Liver (tissue), 9 donors: Measurements from ENCODE around the gene KLHL13. TPM values are rescaled to one million over a fixed set of nuclear protein-coding genes. Genes with fewer than 3 reads are reported as not detected.

Experiments used
- DNase-seq: peaks from one replicate; pipeline ENCODE4 v3.0.0-alpha.2; 2017; ENCODE audit warnings: low spot score
- H3K27ac ChIP-seq, 2 donors: one replicate each; pipeline ENCODE4 v1.7.0; 2013; ENCODE audit warnings: inconsistent platforms in 2 of 2, low read length in 2 of 2, control low read depth in 1 of 2, low read depth in 1 of 2, mild to moderate bottlenecking in 1 of 2
- H3K27me3 ChIP-seq, 4 donors: one replicate each; pipeline versions ENCODE4 v1.6.1 to v1.7.0; 2013; ENCODE audit warnings: low read length in 3 of 4, inconsistent platforms in 1 of 4, mild to moderate bottlenecking in 1 of 4, moderate library complexity in 1 of 4; ENCODE audit not compliant: control insufficient read depth in 4 of 4, insufficient read depth in 4 of 4
- H3K36me3 ChIP-seq, 4 donors: one replicate each; pipeline versions ENCODE4 v1.6.1 to v1.7.0; 2013; ENCODE audit warnings: low read length in 3 of 4, mild to moderate bottlenecking in 3 of 4, low read depth in 1 of 4, moderate library complexity in 1 of 4; ENCODE audit not compliant: control insufficient read depth in 4 of 4, insufficient read depth in 3 of 4
- H3K4me1 ChIP-seq, 4 donors: one replicate each; pipeline versions ENCODE4 v1.6.1 to v1.7.0; 2013; ENCODE audit warnings: low read length in 3 of 4, mild to moderate bottlenecking in 3 of 4, moderate library complexity in 1 of 4; ENCODE audit not compliant: control insufficient read depth in 4 of 4, insufficient read depth in 4 of 4
- H3K4me3 ChIP-seq, 3 donors: one replicate each; pipeline versions ENCODE4 v1.6.1 to v1.7.0; 2013; ENCODE audit warnings: low read length in 3 of 3, control low read depth in 1 of 3, low read depth in 1 of 3, mild to moderate bottlenecking in 1 of 3
- H3K9ac ChIP-seq, 2 donors: one replicate each; pipeline ENCODE4 v1.7.0; 2013; ENCODE audit warnings: low read length in 2 of 2, mild to moderate bottlenecking in 2 of 2, moderate library complexity in 2 of 2, control low read depth in 1 of 2, low read depth in 1 of 2
- H3K9me3 ChIP-seq, 4 donors: one replicate each; pipeline versions ENCODE4 v1.6.1 to v1.7.0; 2013; ENCODE audit warnings: low read length in 3 of 4; ENCODE audit not compliant: control insufficient read depth in 4 of 4
- CTCF ChIP-seq: fragments of 150-350 bp; IDR thresholded peaks from 2 replicates; pipeline ENCODE4 v1.5.1; 2017; ENCODE audit warnings: improper control_type of control experiment, low read depth, low read length; ENCODE audit not compliant: missing input control
- EGR1 ChIP-seq, 2 donors: IDR thresholded peaks; 2 replicates each; pipeline ENCODE4 v1.6.1; 2016 to 2018; ENCODE audit warnings: antibody characterized with exemption in 2 of 2, low read depth in 2 of 2
- FOXA1 ChIP-seq: IDR thresholded peaks from 2 replicates; pipeline ENCODE4 v1.6.1; 2016; ENCODE audit warnings: antibody characterized with exemption
- FOXA2 ChIP-seq: IDR thresholded peaks from 2 replicates; pipeline ENCODE4 v1.6.1; 2016; ENCODE audit warnings: antibody characterized with exemption
- HNF4A ChIP-seq, 2 donors: conservative IDR thresholded peaks; 2 replicates each; pipeline ENCODE4 v1.6.1; 2016; ENCODE audit warnings: antibody characterized with exemption in 2 of 2, mild to moderate bottlenecking in 2 of 2
- HNF4G ChIP-seq: IDR thresholded peaks from 2 replicates; pipeline ENCODE4 v1.6.1; 2016; ENCODE audit warnings: antibody characterized with exemption
- JUND ChIP-seq, 2 donors: IDR thresholded peaks; 2 replicates each; pipeline ENCODE4 v1.6.1; 2016; ENCODE audit warnings: antibody characterized with exemption in 2 of 2
- MAX ChIP-seq: IDR thresholded peaks from 2 replicates; pipeline ENCODE4 v1.6.1; 2016; ENCODE audit warnings: antibody characterized with exemption
- RAD21 ChIP-seq, 2 donors: IDR thresholded peaks; 2 replicates each; pipeline ENCODE4 v1.6.1; 2016; ENCODE audit warnings: antibody characterized with exemption in 2 of 2, mild to moderate bottlenecking in 2 of 2
- SP1 ChIP-seq: IDR thresholded peaks from 2 replicates; pipeline ENCODE4 v1.6.1; 2018; ENCODE audit warnings: antibody characterized with exemption, mild to moderate bottlenecking
- TAF1 ChIP-seq: conservative IDR thresholded peaks from 2 replicates; pipeline ENCODE4 v1.6.1; 2016; ENCODE audit warnings: antibody characterized with exemption, mild to moderate bottlenecking
- ZBTB33 ChIP-seq: IDR thresholded peaks from 2 replicates; pipeline ENCODE4 v1.6.1; 2016; ENCODE audit warnings: antibody characterized with exemption
- WGBS: extraction: QIAGEN DNeasy Blood & Tissue Kit; methylation state at CpG from one replicate; pipeline ENCODE4 v1.1.7; 2013; 5-methylcytosine and 5-hydroxymethylcytosine counted together
- polyA plus RNA-seq, 2 donors: library from polyadenylated mRNA; stranded (reverse) in 1 of 2; unstranded in 1 of 2; fragments of 200-250 nt in 1 of 2; fragments of >200 nt in 1 of 2; fragmentation: Nextera tagmentation in 1 of 2; extraction: Ambion mirVana in 1 of 2; gene quantifications; one replicate each; pipeline versions ENCODE4 v1.2.1 to v1.2.3, GENCODE V29; 2013 to 2015
- total RNA-seq, 2 donors: library from RNA; depleted of rRNA; stranded (reverse); fragments of >200 nt; gene quantifications; one replicate each; pipeline ENCODE4 v1.2.3, GENCODE V29; 2014
- TF ChIP-seq, protein P1 (sequence below): IDR thresholded peaks from 2 replicates; pipeline ENCODE4 v1.6.1; 2016; ENCODE audit warnings: antibody characterized with exemption, mild to moderate bottlenecking
- TF ChIP-seq, protein P2 (sequence below): IDR thresholded peaks from 2 replicates; pipeline ENCODE4 v1.6.1; 2016; ENCODE audit warnings: antibody characterized with exemption
- donor health status: healthy.
- donor health status: healthy.
- donor health status: healthy.
- donor health status: healthy.
- donor health status: healthy.

Gene KLHL13
- total and polyA plus RNA-seq, 4 donors = 0.76 to 5.3 (median 3.3) TPM

- Histone ChIP-seq H3K4me3 (no peak overlapping the region), H3K27me3 (no peaks in the 10 kb centered on the region), H3K9me3 (no peaks in the 10 kb centered on the region), H3K36me3 (no peaks in the 10 kb centered on the region), H3K27ac (no peak overlapping the region), H3K4me1 (no peaks in the 10 kb centered on the region), H3K9ac (no peak overlapping the region)
- WGBS = 81% methylated on average over 4 of the region's 4 CpGs
- TF ChIP-seq RAD21 (IDR thresholded peaks at IDR 0.05) (no peak), HNF4A (conservative IDR thresholded peaks at IDR 0.05) (no peak)
- no peak for DNase-seq
Measured at GRCh38 chrX:118062048-118062789, 54.4 kb downstream of the KLHL13 start.

- no peak for DNase-seq
- no peak for TF ChIP-seq SP1
- TF ChIP-seq ZBTB33 = no peak
- TF ChIP-seq, protein P1, sequence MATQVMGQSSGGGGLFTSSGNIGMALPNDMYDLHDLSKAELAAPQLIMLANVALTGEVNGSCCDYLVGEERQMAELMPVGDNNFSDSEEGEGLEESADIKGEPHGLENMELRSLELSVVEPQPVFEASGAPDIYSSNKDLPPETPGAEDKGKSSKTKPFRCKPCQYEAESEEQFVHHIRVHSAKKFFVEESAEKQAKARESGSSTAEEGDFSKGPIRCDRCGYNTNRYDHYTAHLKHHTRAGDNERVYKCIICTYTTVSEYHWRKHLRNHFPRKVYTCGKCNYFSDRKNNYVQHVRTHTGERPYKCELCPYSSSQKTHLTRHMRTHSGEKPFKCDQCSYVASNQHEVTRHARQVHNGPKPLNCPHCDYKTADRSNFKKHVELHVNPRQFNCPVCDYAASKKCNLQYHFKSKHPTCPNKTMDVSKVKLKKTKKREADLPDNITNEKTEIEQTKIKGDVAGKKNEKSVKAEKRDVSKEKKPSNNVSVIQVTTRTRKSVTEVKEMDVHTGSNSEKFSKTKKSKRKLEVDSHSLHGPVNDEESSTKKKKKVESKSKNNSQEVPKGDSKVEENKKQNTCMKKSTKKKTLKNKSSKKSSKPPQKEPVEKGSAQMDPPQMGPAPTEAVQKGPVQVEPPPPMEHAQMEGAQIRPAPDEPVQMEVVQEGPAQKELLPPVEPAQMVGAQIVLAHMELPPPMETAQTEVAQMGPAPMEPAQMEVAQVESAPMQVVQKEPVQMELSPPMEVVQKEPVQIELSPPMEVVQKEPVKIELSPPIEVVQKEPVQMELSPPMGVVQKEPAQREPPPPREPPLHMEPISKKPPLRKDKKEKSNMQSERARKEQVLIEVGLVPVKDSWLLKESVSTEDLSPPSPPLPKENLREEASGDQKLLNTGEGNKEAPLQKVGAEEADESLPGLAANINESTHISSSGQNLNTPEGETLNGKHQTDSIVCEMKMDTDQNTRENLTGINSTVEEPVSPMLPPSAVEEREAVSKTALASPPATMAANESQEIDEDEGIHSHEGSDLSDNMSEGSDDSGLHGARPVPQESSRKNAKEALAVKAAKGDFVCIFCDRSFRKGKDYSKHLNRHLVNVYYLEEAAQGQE = no peak
- no peak for TF ChIP-seq HNF4G
- TF ChIP-seq, protein P2, sequence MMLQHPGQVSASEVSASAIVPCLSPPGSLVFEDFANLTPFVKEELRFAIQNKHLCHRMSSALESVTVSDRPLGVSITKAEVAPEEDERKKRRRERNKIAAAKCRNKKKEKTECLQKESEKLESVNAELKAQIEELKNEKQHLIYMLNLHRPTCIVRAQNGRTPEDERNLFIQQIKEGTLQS = no peak
- no peak for TF ChIP-seq FOXA2
- TF ChIP-seq HNF4A (conservative IDR thresholded peaks at IDR 0.05) = no peak
- TF ChIP-seq EGR1 (IDR thresholded peaks at IDR 0.05; ENCODE audit: low read depth in 2 of 2) = no peak
- no peak for TF ChIP-seq MAX
- Histone ChIP-seq H3K27me3 (no peaks in the 10 kb centered on the region), H3K4me3 (no peak overlapping the region), H3K27ac (no peak overlapping the region), H3K4me1 (peaks cover 0 to 4% (median 0%) of the 10 kb centered on the region in 4 donors), H3K36me3 (no peaks in the 10 kb centered on the region), H3K9ac (no peak overlapping the region), H3K9me3 (peaks cover 0 to 2% (median 0%) of the 10 kb centered on the region in 4 donors)
- 97% methylated on average over 2 of the region's 2 CpGs for WGBS
Measured at GRCh38 chrX:118058924-118059323, 57.7 kb downstream of the KLHL13 start.

GRCh38 chrX:118056870-118057269 is 59.7 kb downstream of the KLHL13 start:
- TF ChIP-seq JUND (IDR thresholded peaks at IDR 0.05) (peak in 1 of 2 donors; percentile 10), CTCF (no peak), HNF4A (conservative IDR thresholded peaks at IDR 0.05) (peak; percentile 44 to 56), TAF1 (no peak), FOXA1 (no peak), MAX (peak; percentile 13)
- TF ChIP-seq, protein P2 = no peak
- H3K27ac ChIP-seq = no peak overlapping the region
- H3K4me1 ChIP-seq = peaks cover 0 to 4% (median 0%) of the 10 kb centered on the region in 4 donors
- peaks cover 0 to 2% (median 0%) of the 10 kb centered on the region in 4 donors for H3K9me3 ChIP-seq
- 31% methylated on average over 2 of the region's 2 CpGs for WGBS
- H3K36me3 ChIP-seq = no peaks in the 10 kb centered on the region
- no peaks in the 10 kb centered on the region for H3K27me3 ChIP-seq
- H3K4me3 ChIP-seq = no peak overlapping the region
- DNase-seq = no peak
- H3K9ac ChIP-seq = no peak overlapping the region
